Measurements from ENCODE around the gene TMEM91. TPM values are rescaled to one million over a fixed set of nuclear protein-coding genes. Genes with fewer than 3 reads are reported as not detected.

Gene TMEM91
- total RNA-seq, 4 donors from 2014 or later = 7.1 to 28.1 (median 10.9) TPM

- TF ChIP-seq POLR2A (IDR thresholded peaks at IDR 0.05) (no peak), CTCF (IDR thresholded peaks at IDR 0.05) (no peak)
- no peak overlapping the region for H3K27ac ChIP-seq
- intact Hi-C loops (cut with DNase I; ENCODE audit: low total_unique reads) = no loop called here
- no peak overlapping the region for H3K4me3 ChIP-seq
- no peaks in the 10 kb centered on the region for H3K9me3 ChIP-seq
- DNase-seq = no peak
- H3K36me3 ChIP-seq = no peaks in the 10 kb centered on the region
- H3K4me1 ChIP-seq = peaks cover 4 to 9% of the 10 kb centered on the region in 2 donors
- no peaks in the 10 kb centered on the region for H3K27me3 ChIP-seq
Observed at GRCh38 chr19:41421973-41422372, 45.6 kb downstream of the TMEM91 start.

- H3K27me3 ChIP-seq = no peaks in the 10 kb centered on the region
- DNase-seq = no peak
- peaks cover 4 to 9% of the 10 kb centered on the region in 2 donors for H3K4me1 ChIP-seq
- no peaks in the 10 kb centered on the region for H3K9me3 ChIP-seq
- H3K4me3 ChIP-seq = no peak overlapping the region
- no peak overlapping the region for H3K27ac ChIP-seq
- intact Hi-C loops (cut with DNase I; ENCODE audit: low total_unique reads) = no loop called here
- no peak for TF ChIP-seq CTCF (IDR thresholded peaks at IDR 0.05)
- no peak for TF ChIP-seq POLR2A (IDR thresholded peaks at IDR 0.05)
- no peaks in the 10 kb centered on the region for H3K36me3 ChIP-seq
Observed at GRCh38 chr19:41422456-41422855, 46.1 kb downstream of the TMEM91 start.

- TF ChIP-seq POLR2A (IDR thresholded peaks at IDR 0.05) (no peak), CTCF (IDR thresholded peaks at IDR 0.05) (no peak)
Observed at GRCh38 chr19:41422955-41423354, 46.6 kb downstream of the TMEM91 start.

GRCh38 chr19:41424335-41425173 lies 48.2 kb downstream of the TMEM91 start:
- Histone ChIP-seq H3K27me3 (no peaks in the 10 kb centered on the region), H3K27ac (no peak overlapping the region), H3K36me3 (no peaks in the 10 kb centered on the region), H3K4me1 (peaks cover 4 to 9% of the 10 kb centered on the region in 2 donors), H3K9me3 (no peaks in the 10 kb centered on the region), H3K4me3 (no peak overlapping the region)
- no peak for TF ChIP-seq POLR2A (IDR thresholded peaks at IDR 0.05)
- TF ChIP-seq CTCF (IDR thresholded peaks at IDR 0.05) = no peak
- intact Hi-C loops (cut with DNase I; ENCODE audit: low total_unique reads) = no loop called here
- no peak for DNase-seq

More at GRCh38 chr19:41422955-41423354, 46.6 kb downstream of the TMEM91 start:
- no peak for DNase-seq
- no peak overlapping the region for H3K27ac ChIP-seq
- H3K36me3 ChIP-seq = no peaks in the 10 kb centered on the region
- H3K9me3 ChIP-seq = no peaks in the 10 kb centered on the region
- no peak overlapping the region for H3K4me3 ChIP-seq
- intact Hi-C loops (cut with DNase I; ENCODE audit: low total_unique reads) = no loop called here
- peaks cover 4 to 9% of the 10 kb centered on the region in 2 donors for H3K4me1 ChIP-seq
- no peaks in the 10 kb centered on the region for H3K27me3 ChIP-seq
